Right hindlimb (tissue), 1 donor: ENCODE measurements around the gene MGLL.

Source experiments
- DNase-seq: peaks from one replicate; pipeline ENCODE4 v3.0.0-alpha.2; 2018

MGLL gene

GRCh38 chr3:127834771-127835170 lies 12.5 kb upstream of the MGLL start:
- DNase-seq, result no peak

GRCh38 chr3:127833281-127834032 lies 11.1 kb upstream of the MGLL start:
- no peak for DNase-seq

GRCh38 chr3:127831723-127832172 lies 9.4 kb upstream of the MGLL start:
- DNase-seq, result no peak

- no peak for DNase-seq
Observed at GRCh38 chr3:127829537-127829936, 7.2 kb upstream of the MGLL start.

- DNase-seq, result no peak
Observed at GRCh38 chr3:127827808-127828207, 5.5 kb upstream of the MGLL start.

GRCh38 chr3:127825756-127826155 lies 3.4 kb upstream of the MGLL start:
- DNase-seq, result no peak

- DNase-seq, result no peak
Observed at GRCh38 chr3:127824151-127824825, 2.0 kb upstream of the MGLL start.

GRCh38 chr3:127823426-127823857 lies 1.1 kb upstream of the MGLL start:
- no peak for DNase-seq

- DNase-seq, result peak; percentile 69
Observed at GRCh38 chr3:127822682-127823425, 539 bp upstream of the MGLL start.

GRCh38 chr3:127821394-127821793 lies 921 bp downstream of the MGLL start:
- DNase-seq, result no peak

- no peak for DNase-seq
Observed at GRCh38 chr3:127820826-127821313, 1.4 kb downstream of the MGLL start.

- no peak for DNase-seq
Observed at GRCh38 chr3:127820221-127820825, 2.0 kb downstream of the MGLL start.

- DNase-seq, result no peak
Observed at GRCh38 chr3:127819656-127820055, 2.7 kb downstream of the MGLL start.

- DNase-seq, result no peak
Observed at GRCh38 chr3:127819086-127819485, 3.2 kb downstream of the MGLL start.

- DNase-seq, result no peak
Observed at GRCh38 chr3:127817406-127817841, 4.9 kb downstream of the MGLL start.

- DNase-seq, result no peak
Observed at GRCh38 chr3:127816783-127817405, 5.4 kb downstream of the MGLL start.

- no peak for DNase-seq
Observed at GRCh38 chr3:127815641-127816605, 6.4 kb downstream of the MGLL start.

- no peak for DNase-seq
Observed at GRCh38 chr3:127815001-127815400, 7.3 kb downstream of the MGLL start.

GRCh38 chr3:127814325-127814781 lies 8.0 kb downstream of the MGLL start:
- DNase-seq, result no peak

GRCh38 chr3:127812151-127812550 lies 10.2 kb downstream of the MGLL start:
- DNase-seq, result no peak

- DNase-seq, result no peak
Observed at GRCh38 chr3:127811717-127812116, 10.6 kb downstream of the MGLL start.
